Neural progenitor cell (in vitro differentiated cells): ENCODE data around the gene CKB.

Experiments
- CTCF ChIP-seq: fragments of 200-600 bp; sonication (generic); IDR thresholded peaks from 2 replicates; pipeline ENCODE4 v1.5.1; 2017; ENCODE audit warnings: antibody characterized with exemption, mild to moderate bottlenecking
- EZH2 ChIP-seq: fragments of 200-600 bp; sonication (generic); IDR thresholded peaks from 2 replicates; pipeline ENCODE4 v1.6.1; 2017; ENCODE audit warnings: antibody characterized with exemption, mild to moderate bottlenecking, moderate library complexity

GRCh38 chr14:103488960-103489359 is 33.7 kb downstream of the CKB start:
- TF ChIP-seq EZH2 (no peak), CTCF (no peak)
